Fibroblast of mammary gland (primary cell): Measurements from ENCODE around the gene TERT.

Experiments
- DNase-seq: peaks from one replicate; pipeline ENCODE4 v3.0.0-alpha.2; 2010; ENCODE audit warnings: low read depth
- H3K4me3 ChIP-seq: 2 replicates; pipeline ENCODE4 v1.5.1; 2011; ENCODE audit warnings: low read depth, mild to moderate bottlenecking, low read length, moderate library complexity; ENCODE audit not compliant: control insufficient read depth
- TF ChIP-seq, protein P1 (sequence below): conservative IDR thresholded peaks from 2 replicates; pipeline ENCODE4 v1.5.1; 2011; ENCODE audit warnings: low read depth, low read length, inconsistent platforms; ENCODE audit not compliant: control insufficient read depth, insufficient read depth

TERT gene

DNA sequence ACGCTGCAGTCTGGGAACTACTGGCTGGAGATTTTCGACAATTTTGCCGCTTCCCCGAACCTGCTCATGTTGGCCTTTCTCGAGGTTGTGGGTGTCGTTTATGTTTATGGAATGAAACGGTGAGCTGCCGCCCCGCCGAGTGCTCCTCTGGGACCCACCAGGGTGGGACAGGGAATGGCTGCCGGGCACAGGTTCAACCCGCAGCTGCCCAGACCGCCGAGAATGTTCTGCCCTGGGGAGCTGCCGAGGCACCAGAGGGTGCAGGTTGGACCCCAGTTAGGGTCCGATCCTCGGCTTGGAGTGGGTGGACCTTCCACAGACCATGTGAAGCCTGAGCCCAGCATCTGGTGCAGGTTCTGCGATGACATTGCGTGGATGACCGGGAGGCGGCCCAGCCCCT is 50.6 kb downstream of the TERT start:
- TF ChIP-seq, protein P1, sequence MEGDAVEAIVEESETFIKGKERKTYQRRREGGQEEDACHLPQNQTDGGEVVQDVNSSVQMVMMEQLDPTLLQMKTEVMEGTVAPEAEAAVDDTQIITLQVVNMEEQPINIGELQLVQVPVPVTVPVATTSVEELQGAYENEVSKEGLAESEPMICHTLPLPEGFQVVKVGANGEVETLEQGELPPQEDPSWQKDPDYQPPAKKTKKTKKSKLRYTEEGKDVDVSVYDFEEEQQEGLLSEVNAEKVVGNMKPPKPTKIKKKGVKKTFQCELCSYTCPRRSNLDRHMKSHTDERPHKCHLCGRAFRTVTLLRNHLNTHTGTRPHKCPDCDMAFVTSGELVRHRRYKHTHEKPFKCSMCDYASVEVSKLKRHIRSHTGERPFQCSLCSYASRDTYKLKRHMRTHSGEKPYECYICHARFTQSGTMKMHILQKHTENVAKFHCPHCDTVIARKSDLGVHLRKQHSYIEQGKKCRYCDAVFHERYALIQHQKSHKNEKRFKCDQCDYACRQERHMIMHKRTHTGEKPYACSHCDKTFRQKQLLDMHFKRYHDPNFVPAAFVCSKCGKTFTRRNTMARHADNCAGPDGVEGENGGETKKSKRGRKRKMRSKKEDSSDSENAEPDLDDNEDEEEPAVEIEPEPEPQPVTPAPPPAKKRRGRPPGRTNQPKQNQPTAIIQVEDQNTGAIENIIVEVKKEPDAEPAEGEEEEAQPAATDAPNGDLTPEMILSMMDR = no peak
- H3K4me3 ChIP-seq = no peak overlapping the region
- no peak for DNase-seq

DNA sequence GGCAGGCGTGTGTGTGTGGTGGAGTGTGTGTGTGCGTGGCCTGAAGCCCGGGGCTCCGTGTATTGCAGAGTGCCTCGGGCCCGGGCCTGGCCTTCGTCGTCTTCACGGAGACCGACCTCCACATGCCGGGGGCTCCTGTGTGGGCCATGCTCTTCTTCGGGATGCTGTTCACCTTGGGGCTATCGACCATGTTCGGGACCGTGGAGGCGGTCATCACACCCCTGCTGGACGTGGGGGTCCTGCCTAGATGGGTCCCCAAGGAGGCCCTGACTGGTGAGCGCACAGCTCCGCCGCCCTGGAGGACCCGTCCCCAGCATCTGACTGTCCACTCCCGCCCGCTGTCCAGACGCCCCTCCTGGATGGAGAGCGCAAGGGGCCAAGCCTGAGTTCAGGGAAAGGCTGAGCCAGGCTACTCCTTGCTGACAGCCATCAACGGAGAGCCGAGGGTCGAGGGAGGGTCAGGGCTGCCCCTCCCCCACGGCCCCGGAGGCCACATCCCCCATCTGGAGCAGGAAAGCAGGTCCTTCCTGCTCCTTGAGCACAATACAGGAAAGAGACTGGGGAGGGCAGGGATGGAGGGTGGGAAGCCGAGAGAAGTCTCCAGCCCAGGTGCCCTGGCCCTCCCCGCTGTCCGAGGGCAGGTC is 51.3 kb downstream of the TERT start:
- DNase-seq = no peak
- no peak overlapping the region for H3K4me3 ChIP-seq
- TF ChIP-seq, protein P1 = no peak

DNA sequence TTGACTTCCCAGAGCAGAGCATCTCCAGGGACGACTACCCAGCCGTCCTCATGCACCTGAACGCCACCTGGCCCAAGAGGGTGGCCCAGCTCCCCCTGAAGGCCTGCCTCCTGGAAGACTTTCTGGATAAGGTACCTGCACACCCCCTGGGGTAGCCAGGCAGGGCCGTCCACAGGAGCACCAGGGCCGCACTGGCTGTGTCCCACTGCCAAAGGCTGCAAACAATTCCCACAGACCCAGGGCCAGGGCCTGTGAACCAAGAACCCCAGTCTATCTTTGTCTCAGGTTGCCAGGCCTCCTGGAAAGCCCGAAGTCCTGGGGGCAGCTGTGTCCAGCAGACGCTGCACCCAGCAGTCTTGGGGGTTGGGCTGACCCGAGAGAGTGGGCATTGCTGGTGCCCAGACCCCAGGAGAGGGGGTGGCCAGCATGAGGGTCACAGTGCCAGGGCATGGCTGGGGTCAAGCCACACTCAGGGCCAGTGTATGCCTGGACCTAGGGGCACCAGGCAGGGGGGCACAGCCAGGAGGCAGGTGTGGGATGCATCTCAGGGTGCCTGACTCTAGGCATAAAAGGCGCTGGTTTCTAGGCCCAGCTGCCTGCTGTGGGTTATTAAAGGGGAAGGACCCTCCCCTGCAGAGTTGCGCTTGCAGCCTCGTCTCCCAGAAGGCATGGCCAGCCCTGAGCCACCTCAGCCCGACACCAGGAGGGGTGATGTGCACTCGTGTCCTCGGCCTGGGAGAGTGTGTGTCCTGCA is 52.0 kb downstream of the TERT start:
- H3K4me3 ChIP-seq = no peak overlapping the region
- TF ChIP-seq, protein P1 = no peak
- no peak for DNase-seq

DNA sequence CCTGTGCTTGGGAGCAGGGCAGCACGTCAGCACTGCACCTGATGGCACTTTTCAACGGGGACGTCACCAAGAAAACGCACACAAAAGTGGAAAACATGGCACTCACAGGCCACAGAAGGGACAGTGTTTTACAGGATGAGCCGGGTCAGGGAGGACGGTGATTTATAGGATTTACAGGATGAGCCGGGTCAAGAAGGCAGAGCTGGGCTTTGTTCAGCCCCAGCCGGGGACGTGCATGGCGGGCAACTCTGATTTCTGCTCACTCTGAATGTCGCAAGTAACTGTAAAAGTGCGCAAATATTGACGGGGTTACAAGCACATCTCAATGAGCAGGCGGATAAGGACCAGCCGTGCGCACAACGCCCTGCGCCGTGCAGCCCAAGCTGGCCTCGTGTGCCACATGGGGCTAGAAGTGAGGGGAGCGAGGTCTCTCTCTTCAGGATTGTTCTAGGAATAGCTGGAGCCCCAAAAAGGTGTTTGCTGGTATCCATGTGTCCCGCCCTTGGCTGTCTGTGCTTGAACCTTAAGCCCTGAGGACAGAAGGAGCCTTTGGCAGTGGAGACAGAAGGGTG is 53.3 kb downstream of the TERT start:
- H3K4me3 ChIP-seq = no peak overlapping the region
- TF ChIP-seq, protein P1 = no peak
- no peak for DNase-seq

DNA sequence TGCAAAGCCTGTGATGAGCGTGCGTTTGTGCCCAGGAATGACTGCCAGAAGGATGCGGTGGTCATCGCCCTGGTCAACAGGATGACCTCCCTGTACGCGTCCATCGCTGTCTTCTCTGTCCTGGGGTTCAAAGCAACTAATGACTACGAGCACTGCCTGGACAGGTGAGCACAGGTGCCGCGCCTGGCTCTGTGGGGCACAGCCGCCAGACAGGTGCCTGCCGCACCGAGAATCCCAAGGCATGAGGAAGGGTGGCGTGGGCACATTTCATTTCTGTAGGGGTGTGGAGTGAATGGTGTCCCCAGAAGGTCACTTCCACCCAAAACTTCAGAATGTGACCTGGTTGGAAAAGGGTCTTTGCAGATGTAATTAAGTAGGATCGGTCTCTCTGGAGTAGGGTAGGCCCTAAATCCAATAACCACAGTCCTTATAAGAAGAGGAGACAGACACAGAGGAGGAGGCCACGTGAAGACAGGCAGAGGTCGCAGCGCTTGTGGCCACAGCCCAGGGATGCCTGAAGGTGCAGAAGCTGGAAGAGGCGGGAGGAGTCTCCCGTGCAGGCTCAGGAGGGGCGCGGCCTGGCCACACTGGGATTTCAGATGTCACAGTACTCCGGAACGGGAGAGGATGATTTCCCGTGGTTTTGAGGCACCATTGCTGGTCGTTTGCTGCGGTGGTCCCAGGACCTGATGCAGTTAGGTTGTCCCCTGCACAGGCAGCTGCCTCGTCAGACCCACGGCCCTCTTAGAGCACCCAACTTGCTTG is 54.2 kb downstream of the TERT start:
- TF ChIP-seq, protein P1 = no peak
- no peak for DNase-seq
- no peak overlapping the region for H3K4me3 ChIP-seq

DNA sequence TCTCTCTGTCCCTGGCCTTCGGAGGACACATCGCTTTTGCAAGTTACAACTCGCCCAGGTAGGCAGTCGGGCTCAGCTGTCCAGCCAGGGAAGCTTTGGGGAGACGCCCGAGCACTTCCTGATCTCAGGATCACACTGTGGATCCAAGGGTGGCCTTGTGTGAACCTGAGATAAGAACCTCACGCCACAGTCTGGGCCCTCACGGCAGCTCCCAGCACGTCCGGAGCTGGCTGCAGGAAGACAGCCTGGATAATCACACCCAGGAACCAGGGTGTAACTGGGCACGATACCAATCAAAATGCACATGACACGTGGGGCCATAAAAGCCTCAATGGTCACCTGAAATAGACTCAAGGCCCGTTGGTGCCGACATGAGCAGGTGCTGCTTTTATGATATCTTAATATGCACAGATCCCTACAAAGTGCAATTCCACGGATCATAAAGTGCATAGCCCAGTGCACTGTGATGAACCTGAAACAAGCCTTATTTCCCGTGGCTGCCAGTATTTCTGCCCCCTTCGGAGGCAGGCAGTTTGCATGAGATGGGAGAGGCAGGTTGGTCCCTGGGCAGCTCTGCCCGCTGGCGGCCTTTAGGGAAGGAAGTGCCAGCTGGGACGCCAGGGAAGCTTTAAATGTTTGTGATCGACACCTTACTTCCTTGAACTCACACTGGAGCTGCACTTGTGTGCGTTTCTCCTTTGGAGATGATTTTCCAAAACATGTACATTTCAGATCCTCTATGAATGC is 55.2 kb downstream of the TERT start:
- no peak for DNase-seq
- H3K4me3 ChIP-seq = no peak overlapping the region
- TF ChIP-seq, protein P1 = no peak
